IMR-90 (cell line): ENCODE data around the gene CD180. TPM values are rescaled to one million over a fixed set of nuclear protein-coding genes. Genes with fewer than 3 reads are reported as not detected.

Experiments used
- ATAC-seq: fragments of 200-7000 bp; cut with Tn5 transposase; 2 replicates; pipeline ENCODE4 v1.9.1; 2020; ENCODE audit warnings: low read depth, mild to moderate bottlenecking, moderate library complexity
- BruUV-seq: library from RNA; stranded (reverse); fragments of 400-500 nt; replicated peaks from 2 replicates; lab custom pipeline; 2021; lab: Mats Ljungman, UMichigan
- CTCF ChIA-PET: fragments of 300-600 bp; formaldehyde crosslinking; extraction: SDS; loops from one replicate; lab custom pipeline; 2021; ENCODE audit warnings: antibody characterized with exemption; lab: Yijun Ruan, JAX
- POLR2A ChIA-PET: fragments of 300-600 bp; sonication (Branson Sonifier 250); formaldehyde crosslinking; loops from one replicate; lab custom pipeline; 2022; ENCODE audit warnings: antibody characterized with exemption; ENCODE audit not compliant: unreplicated experiment; lab: Charles Lee
- DNase-seq: peaks from one replicate; pipeline ENCODE4 v3.0.0; 2013
- H2AFZ ChIP-seq: replicated peaks from 2 replicates; pipeline ENCODE3; 2013; ENCODE audit warnings: low read length, mild to moderate bottlenecking; ENCODE audit not compliant: poor library complexity
- H2AK5ac ChIP-seq: 2 replicates; pipeline ENCODE4 v1.6.1; 2013; ENCODE audit warnings: low read depth, low read length, inconsistent platforms
- H2AK9ac ChIP-seq: replicated peaks from 2 replicates; pipeline ENCODE3; 2013; ENCODE audit warnings: mild to moderate bottlenecking, low read depth, low read length, moderate library complexity; ENCODE audit not compliant: poor library complexity
- H2BK120ac ChIP-seq: 2 replicates; pipeline ENCODE4 v1.6.1; 2013; ENCODE audit warnings: low read depth, low read length, inconsistent platforms
- H2BK15ac ChIP-seq: 3 replicates; pipeline ENCODE4 v1.6.1; 2013; ENCODE audit warnings: low read depth, low read length, inconsistent platforms
- H2BK20ac ChIP-seq: 2 replicates; pipeline ENCODE4 v1.6.1; 2013; ENCODE audit warnings: low read depth, mild to moderate bottlenecking, inconsistent platforms, low read length, moderate library complexity
- H2BK5ac ChIP-seq: 2 replicates; pipeline ENCODE4 v1.6.1; 2013; ENCODE audit warnings: mild to moderate bottlenecking, low read depth, low read length, inconsistent platforms; ENCODE audit not compliant: poor library complexity, severe bottlenecking
- H3K14ac ChIP-seq: replicated peaks from 2 replicates; pipeline ENCODE4 v1.6.1; 2013; ENCODE audit warnings: low read depth, low read length, inconsistent platforms
- H3K18ac ChIP-seq: 2 replicates; pipeline ENCODE4 v1.6.1; 2013; ENCODE audit warnings: low read depth, low read length, control low read depth
- H3K23ac ChIP-seq: 2 replicates; pipeline ENCODE4 v1.6.1; 2013; ENCODE audit warnings: low read depth, low read length, inconsistent platforms
- H3K27ac ChIP-seq: 2 replicates; pipeline ENCODE4 v1.5.1; 2013; ENCODE audit warnings: mild to moderate bottlenecking, control low read depth, low read length; ENCODE audit not compliant: insufficient read depth
- H3K27me3 ChIP-seq: 2 replicates; pipeline ENCODE4 v1.6.1; 2013; ENCODE audit warnings: low read length; ENCODE audit not compliant: control insufficient read depth, insufficient read depth
- H3K36me3 ChIP-seq: 2 replicates; pipeline ENCODE4 v1.6.1; 2013; ENCODE audit warnings: low read length, mixed read lengths; ENCODE audit not compliant: control insufficient read depth, insufficient read depth
- H3K4ac ChIP-seq: 2 replicates; pipeline ENCODE4 v1.6.1; 2013; ENCODE audit warnings: low read depth, low read length, inconsistent platforms
- H3K4me1 ChIP-seq: 2 replicates; pipeline ENCODE4 v1.6.1; 2013; ENCODE audit warnings: low read length, mixed read lengths; ENCODE audit not compliant: control insufficient read depth, insufficient read depth
- H3K4me2 ChIP-seq: 2 replicates; pipeline ENCODE4 v1.6.1; 2013; ENCODE audit warnings: low read depth, mild to moderate bottlenecking, control low read depth, low read length, moderate library complexity
- H3K4me3 ChIP-seq: 2 replicates; pipeline ENCODE4 v1.5.1; 2013; ENCODE audit warnings: low read depth, mild to moderate bottlenecking, control low read depth, low read length, moderate library complexity; ENCODE audit not compliant: insufficient read depth
- H3K56ac ChIP-seq: 2 replicates; pipeline ENCODE4 v1.6.1; 2013; ENCODE audit warnings: low read length, inconsistent platforms; ENCODE audit not compliant: insufficient read depth; ENCODE audit errors: extremely low read depth
- H3K79me1 ChIP-seq, 2 experiments: 2 replicates each; pipeline ENCODE4 v1.6.1; 2013; ENCODE audit warnings: low read length in 2 of 2, inconsistent platforms in 1 of 2, low read depth in 1 of 2
- H3K9ac ChIP-seq: 2 replicates; pipeline ENCODE4 v1.6.1; 2013; ENCODE audit warnings: low read depth, low read length, control low read depth
- H3K9me1 ChIP-seq: 2 replicates; pipeline ENCODE4 v1.6.1; 2013; ENCODE audit warnings: low read length, inconsistent platforms; ENCODE audit not compliant: insufficient read depth
- H3K9me3 ChIP-seq: 2 replicates; pipeline ENCODE4 v1.6.1; 2013; ENCODE audit warnings: low read length; ENCODE audit not compliant: control insufficient read depth, insufficient read depth
- H4K20me1 ChIP-seq: 2 replicates; pipeline ENCODE4 v1.6.1; 2013; ENCODE audit warnings: low read length, inconsistent platforms; ENCODE audit not compliant: insufficient read depth
- H4K5ac ChIP-seq: 2 replicates; pipeline ENCODE4 v1.6.1; 2013; ENCODE audit warnings: mild to moderate bottlenecking, low read depth, low read length, control low read depth
- H4K8ac ChIP-seq, 2 experiments: 2 replicates each; pipeline ENCODE4 v1.6.1; 2013; ENCODE audit warnings: low read depth in 2 of 2, low read length in 2 of 2, control low read depth in 1 of 2, inconsistent platforms in 1 of 2
- H4K91ac ChIP-seq: 2 replicates; pipeline ENCODE4 v1.6.1; 2013; ENCODE audit warnings: low read depth, low read length, inconsistent platforms; ENCODE audit not compliant: insufficient read depth
- BHLHE40 ChIP-seq: fragments of 150-350 bp; IDR thresholded peaks from 2 replicates; pipeline ENCODE4 v1.6.1; 2016; ENCODE audit warnings: mild to moderate bottlenecking, low read depth, low read length
- CEBPB ChIP-seq: IDR thresholded peaks from 2 replicates; pipeline ENCODE4 v1.6.1; 2012; ENCODE audit warnings: low read depth, low read length, improper control_type of control experiment
- CHD1 ChIP-seq: IDR thresholded peaks from 2 replicates; pipeline ENCODE4 v1.6.1; 2012; ENCODE audit warnings: low read depth, low read length, improper control_type of control experiment
- CTCF ChIP-seq: conservative IDR thresholded peaks from 2 replicates; pipeline ENCODE4 v1.5.1; 2012; ENCODE audit warnings: mild to moderate bottlenecking, low read depth, low read length, improper control_type of control experiment
- FOS ChIP-seq: fragments of 150-350 bp; IDR thresholded peaks from 2 replicates; pipeline ENCODE4 v1.6.1; 2016; ENCODE audit warnings: low read depth, low read length
- MAFK ChIP-seq: IDR thresholded peaks from 2 replicates; pipeline ENCODE4 v1.6.1; 2012; ENCODE audit warnings: low read depth, low read length, improper control_type of control experiment
- MAZ ChIP-seq: IDR thresholded peaks from 2 replicates; pipeline ENCODE4 v1.6.1; 2012; ENCODE audit warnings: low read depth, mild to moderate bottlenecking, low read length, improper control_type of control experiment, moderate library complexity, borderline replicate concordance
- MXI1 ChIP-seq: IDR thresholded peaks from 2 replicates; pipeline ENCODE4 v1.6.1; 2012; ENCODE audit warnings: low read depth, mild to moderate bottlenecking, low read length, moderate library complexity, borderline replicate concordance
- NFE2L2 ChIP-seq: fragments of 150-350 bp; IDR thresholded peaks from 2 replicates; pipeline ENCODE4 v1.6.1; 2016; ENCODE audit warnings: low read depth, mild to moderate bottlenecking, low read length
- POLR2A ChIP-seq: IDR thresholded peaks from 2 replicates; pipeline ENCODE4 v1.6.1; 2012; ENCODE audit warnings: mild to moderate bottlenecking, low read depth, low read length
- RAD21 ChIP-seq: IDR thresholded peaks from 2 replicates; pipeline ENCODE4 v1.6.1; 2012; ENCODE audit warnings: low read length, improper control_type of control experiment
- RCOR1 ChIP-seq: IDR thresholded peaks from 2 replicates; pipeline ENCODE4 v1.6.1; 2012; ENCODE audit warnings: mild to moderate bottlenecking, low read length, improper control_type of control experiment; ENCODE audit not compliant: insufficient replicate concordance
- RFX5 ChIP-seq: IDR thresholded peaks from 2 replicates; pipeline ENCODE4 v1.8.0; 2012; ENCODE audit warnings: low read depth, mild to moderate bottlenecking, low read length, moderate library complexity
- SMC3 ChIP-seq: fragments of 150-350 bp; IDR thresholded peaks from 2 replicates; pipeline ENCODE4 v1.6.1; 2016; ENCODE audit warnings: low read depth, mild to moderate bottlenecking, antibody characterized with exemption, low read length, moderate library complexity
- WGBS, 2 experiments: methylation state at CpG; one replicate each; pipeline versions ENCODE4 v1.1.5 to v1.1.7; 2013; ENCODE audit warnings: missing lambda C conversion rate in 2 of 2; ENCODE audit not compliant: insufficient read length in 1 of 2; ENCODE audit errors: extremely low coverage in 2 of 2; 5-methylcytosine and 5-hydroxymethylcytosine counted together
- dilution Hi-C: fragments of 300-500 bp; cut with HindIII; formaldehyde crosslinking; loops from one replicate; pipeline ENCODE4 v1.14.3; 2018; ENCODE audit warnings: low sequenced_read_pairs; ENCODE audit not compliant: unreplicated experiment
- in situ Hi-C: fragments of 300-500 bp; cut with MboI; formaldehyde crosslinking; loops from 3 replicates; pipeline ENCODE4 v1.14.3; 2019; ENCODE audit warnings: low sequenced_read_pairs, inconsistent platforms, mixed read lengths
- intact Hi-C: fragments of 100-400 bp; cut with micrococcal nuclease; formaldehyde crosslinking; loops from 2 replicates; pipeline ENCODE4 v1.10.0; 2022
- polyA plus RNA-seq, 3 experiments: library from polyadenylated mRNA; depleted of rRNA; stranded (reverse); fragments of >200 nt; gene quantifications; 2 replicates each; pipeline ENCODE4 v1.2.3, GENCODE V29; 2012; ENCODE audit warnings: low replicate concordance in 1 of 3
- total RNA-seq: library from RNA; depleted of rRNA; stranded (reverse); fragments of >200 nt; gene quantifications from 2 replicates; pipeline ENCODE4 v1.2.3, GENCODE V29; 2012
- TF ChIP-seq, protein P1 (sequence below): fragments of 150-350 bp; IDR thresholded peaks from 2 replicates; pipeline ENCODE4 v1.6.1; 2016; ENCODE audit warnings: low read depth, mild to moderate bottlenecking, low read length, moderate library complexity, borderline replicate concordance
- TF ChIP-seq, protein P2 (sequence below): fragments of 150-350 bp; IDR thresholded peaks from 2 replicates; pipeline ENCODE4 v1.6.1; 2017; ENCODE audit warnings: mild to moderate bottlenecking, antibody characterized with exemption, low read length, low read depth

The CD180 gene
- total and polyA plus RNA-seq, 2 of the 4 experiments (the other 2 are of a cell fraction): not detected

GRCh38 chr5:67201897-67202549, 5.4 kb upstream of the CD180 start:
- no peak for ATAC-seq
- WGBS, 2 experiments: 56% methylated on average over 3 of the region's 6 CpGs; no CpG with 5 or more reads in 1 of the 2 experiments
- no peaks in the 10 kb centered on the region for H3K36me3 ChIP-seq
- no peaks in the 10 kb centered on the region for H3K9me3 ChIP-seq
- in situ Hi-C loops: loop anchor here (25.0 kb wide), 1 partner anchor 890 kb away; no protein-coding TSS in a partner anchor
- H2AK9ac ChIP-seq: no peak overlapping the region
- POLR2A ChIA-PET: no interaction called here
- no peak overlapping the region for H2AK5ac ChIP-seq
- H3K9ac ChIP-seq: no peak overlapping the region
- H3K27ac ChIP-seq: no peak overlapping the region
- no peak overlapping the region for H4K5ac ChIP-seq
- TF ChIP-seq RAD21: no peak
- no peak for TF ChIP-seq SMC3
- no peak for TF ChIP-seq MAFK
- TF ChIP-seq RFX5: no peak
- no peak for TF ChIP-seq CHD1
- TF ChIP-seq BHLHE40: no peak
- no peak for TF ChIP-seq NFE2L2
- no peak for TF ChIP-seq MXI1
- no peak for TF ChIP-seq POLR2A
- no peak for TF ChIP-seq CEBPB
- TF ChIP-seq, protein P1, sequence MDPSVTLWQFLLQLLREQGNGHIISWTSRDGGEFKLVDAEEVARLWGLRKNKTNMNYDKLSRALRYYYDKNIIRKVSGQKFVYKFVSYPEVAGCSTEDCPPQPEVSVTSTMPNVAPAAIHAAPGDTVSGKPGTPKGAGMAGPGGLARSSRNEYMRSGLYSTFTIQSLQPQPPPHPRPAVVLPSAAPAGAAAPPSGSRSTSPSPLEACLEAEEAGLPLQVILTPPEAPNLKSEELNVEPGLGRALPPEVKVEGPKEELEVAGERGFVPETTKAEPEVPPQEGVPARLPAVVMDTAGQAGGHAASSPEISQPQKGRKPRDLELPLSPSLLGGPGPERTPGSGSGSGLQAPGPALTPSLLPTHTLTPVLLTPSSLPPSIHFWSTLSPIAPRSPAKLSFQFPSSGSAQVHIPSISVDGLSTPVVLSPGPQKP: no peak
- TF ChIP-seq RCOR1: no peak
- TF ChIP-seq, protein P2, sequence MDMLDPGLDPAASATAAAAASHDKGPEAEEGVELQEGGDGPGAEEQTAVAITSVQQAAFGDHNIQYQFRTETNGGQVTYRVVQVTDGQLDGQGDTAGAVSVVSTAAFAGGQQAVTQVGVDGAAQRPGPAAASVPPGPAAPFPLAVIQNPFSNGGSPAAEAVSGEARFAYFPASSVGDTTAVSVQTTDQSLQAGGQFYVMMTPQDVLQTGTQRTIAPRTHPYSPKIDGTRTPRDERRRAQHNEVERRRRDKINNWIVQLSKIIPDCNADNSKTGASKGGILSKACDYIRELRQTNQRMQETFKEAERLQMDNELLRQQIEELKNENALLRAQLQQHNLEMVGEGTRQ: no peak
- no peak for TF ChIP-seq MAZ
- TF ChIP-seq FOS: no peak
- TF ChIP-seq CTCF: no peak
- 0 out of 2 replicates have a peak, but pooled peaks cover under 1% of the 10 kb centered on the region for H3K27me3 ChIP-seq
- no peak overlapping the region for H4K91ac ChIP-seq
- H2BK5ac ChIP-seq: no peak overlapping the region
- no peak overlapping the region for H3K18ac ChIP-seq
- CTCF ChIA-PET: no interaction called here
- H3K14ac ChIP-seq: no peak overlapping the region
- no peak overlapping the region for H2BK15ac ChIP-seq
- no TSS peak for BruUV-seq
- no peaks in the 10 kb centered on the region for H4K20me1 ChIP-seq
- H3K4me1 ChIP-seq: peaks cover 2% of the 10 kb centered on the region; the same call in 1 of the 2 replicates
- H3K4me3 ChIP-seq: no peak overlapping the region
- no peak overlapping the region for H2BK20ac ChIP-seq
- H3K79me1 ChIP-seq: no peaks in the 10 kb centered on the region
- H3K56ac ChIP-seq: no peak overlapping the region
- dilution Hi-C loops: no loop called here
- H4K8ac ChIP-seq: no peak overlapping the region
- intact Hi-C loops: no loop called here
- no peak overlapping the region for H2AFZ ChIP-seq
- H3K4ac ChIP-seq: no peak overlapping the region
- no peak for DNase-seq
- no peak overlapping the region for H3K4me2 ChIP-seq
- no peaks in the 10 kb centered on the region for H3K9me1 ChIP-seq
- no peak overlapping the region for H3K23ac ChIP-seq
- no peak overlapping the region for H2BK120ac ChIP-seq
